HEK293 (cell line): Measurements from ENCODE around the gene AMZ1.
A peak's percentile ranks its signal among the peaks of the same experiment; 100 is the strongest.
"Not testable (repeated sequence)": the region's sequence is repeated elsewhere in the genome, so short reads cannot be mapped to it uniquely, and the experiment has no call there.

Experiments used
- CTCF ChIA-PET: fragments of 350-600 bp; formaldehyde crosslinking; extraction: SDS; loops from one replicate; lab custom pipeline; 2021; ENCODE audit warnings: antibody characterized with exemption; lab: Yijun Ruan, JAX
- POLR2A ChIA-PET: fragments of 300-600 bp; formaldehyde crosslinking; extraction: SDS; loops from one replicate; lab custom pipeline; 2020; ENCODE audit warnings: antibody characterized with exemption, inconsistent platforms; lab: Yijun Ruan, JAX
- H3K27ac ChIP-seq: fragments of 200-500 bp; sonication (Bioruptor generic); 2 replicates; pipeline ENCODE4 v1.5.1; 2014; ENCODE audit warnings: low read depth, low read length, control low read depth, inconsistent platforms; ENCODE audit errors: extremely low read depth
- H3K36me3 ChIP-seq, 2 experiments: fragments of 200-500 bp in 1 of 2; sonication (Bioruptor generic) in 1 of 2; 1 replicate in 1 of 2; 2 replicates in 1 of 2; pipeline ENCODE4 v1.5.1; 2014 to 2017; ENCODE audit warnings: inconsistent platforms in 2 of 2, low read length in 2 of 2; ENCODE audit not compliant: control insufficient read depth in 2 of 2, insufficient read depth in 1 of 2
- H3K4me1 ChIP-seq: fragments of 200-500 bp; sonication (Bioruptor generic); 2 replicates; pipeline ENCODE4 v1.5.1; 2014; ENCODE audit warnings: mild to moderate bottlenecking, low read length, inconsistent platforms; ENCODE audit not compliant: control insufficient read depth, insufficient read depth
- H3K4me3 ChIP-seq: 2 replicates; pipeline ENCODE4 v1.5.1; 2011; ENCODE audit warnings: low read depth, mild to moderate bottlenecking, control low read depth, low read length, moderate library complexity
- H3K9me3 ChIP-seq: fragments of 200-500 bp; sonication (Bioruptor generic); 2 replicates; pipeline ENCODE4 v1.5.1; 2014; ENCODE audit warnings: low read depth, low read length, inconsistent platforms; ENCODE audit not compliant: control insufficient read depth, insufficient read depth
- GFI1B ChIP-seq: fragments of 450-650 bp; formaldehyde crosslinking; IDR thresholded peaks from 2 replicates; pipeline ENCODE4 v1.5.1; 2016; ENCODE audit warnings: missing biosample characterization, missing genetic modification characterization
- INSM2 ChIP-seq: fragments of 450-650 bp; formaldehyde crosslinking; IDR thresholded peaks from 2 replicates; pipeline ENCODE4 v1.5.1; 2016; ENCODE audit warnings: missing biosample characterization, missing genetic modification characterization
- KLF1 ChIP-seq: fragments of 450-650 bp; formaldehyde crosslinking; IDR thresholded peaks from 2 replicates; pipeline ENCODE4 v1.5.1; 2016; ENCODE audit warnings: missing biosample characterization, missing genetic modification characterization
- MZF1 ChIP-seq: fragments of 450-650 bp; formaldehyde crosslinking; IDR thresholded peaks from 2 replicates; pipeline ENCODE4 v1.5.1; 2017; ENCODE audit warnings: missing biosample characterization, missing genetic modification characterization, borderline replicate concordance
- SCRT1 ChIP-seq: fragments of 450-650 bp; formaldehyde crosslinking; IDR thresholded peaks from 2 replicates; pipeline ENCODE4 v1.5.1; 2016; ENCODE audit warnings: missing biosample characterization, missing genetic modification characterization, borderline replicate concordance
- SCRT2 ChIP-seq: fragments of 450-650 bp; formaldehyde crosslinking; IDR thresholded peaks from 2 replicates; pipeline ENCODE4 v1.5.1; 2016; ENCODE audit warnings: missing biosample characterization, missing genetic modification characterization
- ZBTB20 ChIP-seq: fragments of 450-650 bp; formaldehyde crosslinking; IDR thresholded peaks from 2 replicates; pipeline ENCODE4 v1.5.1; 2016; ENCODE audit warnings: missing biosample characterization, missing genetic modification characterization
- ZFP37 ChIP-seq: fragments of 450-650 bp; formaldehyde crosslinking; IDR thresholded peaks from 2 replicates; pipeline ENCODE4 v1.5.1; 2016; ENCODE audit warnings: missing biosample characterization, missing genetic modification characterization
- ZIC2 ChIP-seq: fragments of 450-650 bp; formaldehyde crosslinking; IDR thresholded peaks from 2 replicates; pipeline ENCODE4 v1.5.1; 2016; ENCODE audit warnings: missing biosample characterization, missing genetic modification characterization
- ZNF169 ChIP-seq: fragments of 450-650 bp; formaldehyde crosslinking; IDR thresholded peaks from 2 replicates; pipeline ENCODE4 v1.5.1; 2016; ENCODE audit warnings: missing biosample characterization, missing genetic modification characterization
- ZNF19 ChIP-seq: fragments of 450-650 bp; formaldehyde crosslinking; IDR thresholded peaks from 2 replicates; pipeline ENCODE4; 2016; ENCODE audit warnings: missing biosample characterization, missing genetic modification characterization, low read depth
- ZNF302 ChIP-seq: fragments of 450-650 bp; formaldehyde crosslinking; IDR thresholded peaks from 2 replicates; pipeline ENCODE4 v1.5.1; 2016; ENCODE audit warnings: missing biosample characterization, missing genetic modification characterization, low read depth
- ZNF341 ChIP-seq: fragments of 450-650 bp; formaldehyde crosslinking; IDR thresholded peaks from 2 replicates; pipeline ENCODE4; 2016; ENCODE audit warnings: low read depth, missing biosample characterization, missing genetic modification characterization
- ZNF354C ChIP-seq: fragments of 450-650 bp; formaldehyde crosslinking; IDR thresholded peaks from 2 replicates; pipeline ENCODE4 v1.5.1; 2016; ENCODE audit warnings: missing biosample characterization, missing genetic modification characterization, low read depth, borderline replicate concordance
- ZNF394 ChIP-seq: fragments of 450-650 bp; formaldehyde crosslinking; IDR thresholded peaks from 2 replicates; pipeline ENCODE4 v1.5.1; 2016; ENCODE audit warnings: missing biosample characterization, missing genetic modification characterization, mild to moderate bottlenecking, moderate library complexity, borderline replicate concordance
- ZNF48 ChIP-seq: fragments of 450-650 bp; formaldehyde crosslinking; IDR thresholded peaks from 2 replicates; pipeline ENCODE4 v1.5.1; 2016; ENCODE audit warnings: missing biosample characterization, missing genetic modification characterization
- ZNF514 ChIP-seq: fragments of 450-650 bp; formaldehyde crosslinking; IDR thresholded peaks from 2 replicates; pipeline ENCODE4 v1.5.1; 2016; ENCODE audit warnings: missing biosample characterization, missing genetic modification characterization
- ZNF529 ChIP-seq: fragments of 450-650 bp; formaldehyde crosslinking; IDR thresholded peaks from 2 replicates; pipeline ENCODE4 v1.5.1; 2017; ENCODE audit warnings: missing genetic modification characterization, missing biosample characterization; ENCODE audit not compliant: insufficient replicate concordance
- ZNF530 ChIP-seq: fragments of 450-650 bp; formaldehyde crosslinking; IDR thresholded peaks from 2 replicates; pipeline ENCODE4 v1.5.1; 2016; ENCODE audit warnings: low read depth, missing biosample characterization, missing genetic modification characterization
- ZNF560 ChIP-seq: fragments of 450-650 bp; formaldehyde crosslinking; IDR thresholded peaks from 2 replicates; pipeline ENCODE4 v1.5.1; 2017; ENCODE audit warnings: missing biosample characterization, missing genetic modification characterization, borderline replicate concordance
- ZNF654 ChIP-seq: fragments of 450-650 bp; formaldehyde crosslinking; IDR thresholded peaks from 2 replicates; pipeline ENCODE4 v1.5.1; 2016; ENCODE audit warnings: low read depth, missing biosample characterization, missing genetic modification characterization
- ZNF664 ChIP-seq: fragments of 450-650 bp; formaldehyde crosslinking; IDR thresholded peaks from 2 replicates; pipeline ENCODE4 v1.5.1; 2016; ENCODE audit warnings: missing biosample characterization, missing genetic modification characterization
- ZNF677 ChIP-seq: fragments of 450-650 bp; IDR thresholded peaks from 2 replicates; pipeline ENCODE4 v1.5.0; 2018; ENCODE audit warnings: missing biosample characterization, mild to moderate bottlenecking, missing genetic modification characterization, moderate library complexity

AMZ1 gene

GRCh38 chr7:2689951-2690705 is 2.1 kb downstream of the AMZ1 start:
- Histone ChIP-seq H3K9me3 (no peaks in the 10 kb centered on the region), H3K36me3 (no peaks in the 10 kb centered on the region), H3K27ac (no peak overlapping the region), H3K4me3 (no peak overlapping the region), H3K4me1 (no peaks in the 10 kb centered on the region)
- CTCF ChIA-PET = interaction anchor here (0.7 to 6.4 kb wide), 3 partner anchors 19 to 29 kb away, joined by 3 to 39 read pairs (median 5); no protein-coding TSS in a partner anchor
- POLR2A ChIA-PET = interaction anchor here (0.6 kb wide), 1 partner anchor 79 kb away, joined by 3 read pairs; no protein-coding TSS in a partner anchor
- TF ChIP-seq ZNF530 (tag by site-specific recombination) (no peak), MZF1 (tag by site-specific recombination) (no peak), SCRT2 (peak; percentile 50; the same call in 1 of the 2 replicates), ZFP37 (tag by site-specific recombination) (no peak)

GRCh38 chr7:2691011-2691707 is 3.2 kb downstream of the AMZ1 start:
- Histone ChIP-seq H3K9me3 (no peaks in the 10 kb centered on the region), H3K4me3 (no peak overlapping the region), H3K27ac (no peak overlapping the region), H3K36me3 (no peaks in the 10 kb centered on the region), H3K4me1 (no peaks in the 10 kb centered on the region)
- ChIA-PET CTCF (interaction anchor here (0.6 to 6.4 kb wide), 5 partner anchors 10 to 896 kb away, joined by 3 to 39 read pairs (median 4); no protein-coding TSS in a partner anchor), POLR2A (interaction anchor here (0.6 kb wide), 1 partner anchor 80 kb away, joined by 3 read pairs; no protein-coding TSS in a partner anchor)
- TF ChIP-seq ZBTB20 (tag by site-specific recombination) = no peak
- no peak for TF ChIP-seq ZNF354C (tag by site-specific recombination)
- TF ChIP-seq ZNF169 (tag by site-specific recombination) = no peak
- TF ChIP-seq ZNF560 = no peak
- TF ChIP-seq GFI1B (tag by site-specific recombination) = no peak
- TF ChIP-seq ZNF654 = no peak
- no peak for TF ChIP-seq SCRT1 (tag by site-specific recombination)

- H3K4me3 ChIP-seq, H3K4me1 ChIP-seq, H3K36me3 ChIP-seq, H3K27ac ChIP-seq, H3K9me3 ChIP-seq, POLR2A ChIA-PET: not testable (repeated sequence)
- CTCF ChIA-PET = interaction anchor here (0.8 to 6.4 kb wide), 4 partner anchors 11 to 74 kb away, joined by 3 to 39 read pairs (median 4); no protein-coding TSS in a partner anchor
- TF ChIP-seq KLF1 (tag by site-specific recombination) = peak; percentile 77
Observed at GRCh38 chr7:2691932-2692439, 4.0 kb downstream of the AMZ1 start.

GRCh38 chr7:2692543-2692942 is 4.5 kb downstream of the AMZ1 start:
- Histone ChIP-seq H3K27ac (no peak overlapping the region), H3K36me3 (no peaks in the 10 kb centered on the region)
- CTCF ChIA-PET = interaction anchor here (1.1 to 6.4 kb wide), 3 partner anchors 12 to 17 kb away, joined by 3 to 39 read pairs (median 9); no protein-coding TSS in a partner anchor
- TF ChIP-seq ZNF19 (no peak), ZNF529 (tag by site-specific recombination) (no peak), ZNF664 (tag by site-specific recombination) (no peak), INSM2 (tag by site-specific recombination) (no peak), ZNF302 (tag by site-specific recombination) (no peak), ZNF394 (no peak), ZNF514 (tag by site-specific recombination) (no peak), ZNF677 (tag by site-specific recombination) (no peak), ZNF341 (no peak), ZNF48 (tag by site-specific recombination) (no peak), ZIC2 (tag by site-specific recombination) (no peak)
- TF ChIP-seq, all 188 proteins: peak for 0
- POLR2A ChIA-PET = no interaction called here
- Histone ChIP-seq H3K9me3 (no peaks in the 10 kb centered on the region), H3K4me3 (no peak overlapping the region), H3K4me1 (no peaks in the 10 kb centered on the region)
